Mammary epithelial cell (primary cell): ENCODE measurements around the gene SUPT5H.

ENCODE experiments used
- EZH2 ChIP-seq: IDR thresholded peaks from 2 replicates; pipeline ENCODE4 v1.6.1; 2012; ENCODE audit warnings: low read length, inconsistent platforms, borderline replicate concordance
- TF ChIP-seq, protein P1 (sequence below), 2 donors: IDR thresholded peaks in 1 of 2; conservative IDR thresholded peaks in 1 of 2; 2 replicates each; pipeline ENCODE4 v1.5.1; 2011 to 2012; ENCODE audit warnings: inconsistent platforms in 2 of 2, low read length in 2 of 2, mild to moderate bottlenecking in 2 of 2, control low read depth in 1 of 2, low read depth in 1 of 2; ENCODE audit not compliant: insufficient read depth in 1 of 2; ENCODE audit errors: extremely low read depth in 1 of 2

DNA sequence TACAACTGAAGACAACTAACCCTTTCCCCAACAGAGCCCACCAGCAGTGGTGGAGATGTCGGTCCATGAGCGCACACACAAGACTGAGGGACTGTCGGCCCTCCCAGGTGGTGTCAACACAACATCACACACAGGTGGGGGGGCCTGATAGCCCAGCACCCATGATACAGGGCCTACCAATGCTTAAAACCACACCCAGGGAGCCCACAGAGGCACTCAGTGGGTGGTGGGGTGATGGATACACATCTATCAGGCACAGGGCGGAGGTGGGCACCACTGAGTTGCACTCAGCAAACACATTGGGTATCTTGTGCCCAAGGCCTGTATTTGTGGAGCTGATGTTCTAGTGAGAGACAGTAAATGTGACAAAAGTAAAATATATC is 45.7 kb upstream of the SUPT5H start:
- TF ChIP-seq EZH2: no peak
- TF ChIP-seq, protein P1, sequence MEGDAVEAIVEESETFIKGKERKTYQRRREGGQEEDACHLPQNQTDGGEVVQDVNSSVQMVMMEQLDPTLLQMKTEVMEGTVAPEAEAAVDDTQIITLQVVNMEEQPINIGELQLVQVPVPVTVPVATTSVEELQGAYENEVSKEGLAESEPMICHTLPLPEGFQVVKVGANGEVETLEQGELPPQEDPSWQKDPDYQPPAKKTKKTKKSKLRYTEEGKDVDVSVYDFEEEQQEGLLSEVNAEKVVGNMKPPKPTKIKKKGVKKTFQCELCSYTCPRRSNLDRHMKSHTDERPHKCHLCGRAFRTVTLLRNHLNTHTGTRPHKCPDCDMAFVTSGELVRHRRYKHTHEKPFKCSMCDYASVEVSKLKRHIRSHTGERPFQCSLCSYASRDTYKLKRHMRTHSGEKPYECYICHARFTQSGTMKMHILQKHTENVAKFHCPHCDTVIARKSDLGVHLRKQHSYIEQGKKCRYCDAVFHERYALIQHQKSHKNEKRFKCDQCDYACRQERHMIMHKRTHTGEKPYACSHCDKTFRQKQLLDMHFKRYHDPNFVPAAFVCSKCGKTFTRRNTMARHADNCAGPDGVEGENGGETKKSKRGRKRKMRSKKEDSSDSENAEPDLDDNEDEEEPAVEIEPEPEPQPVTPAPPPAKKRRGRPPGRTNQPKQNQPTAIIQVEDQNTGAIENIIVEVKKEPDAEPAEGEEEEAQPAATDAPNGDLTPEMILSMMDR (conservative IDR thresholded peaks at IDR 0.05 in 1 of 2, IDR thresholded peaks at IDR 0.05 in 1 of 2; ENCODE audit: extremely low read depth in 1 of 2, insufficient read depth in 1 of 2, low read depth in 1 of 2, low read length in 2 of 2): no peak
